H1 (cell line): ENCODE data around the gene WFIKKN1. TPM values are rescaled to one million over a fixed set of nuclear protein-coding genes. Genes with fewer than 3 reads are reported as not detected.

Experiments used
- EGR1 ChIP-seq: IDR thresholded peaks from 2 replicates; pipeline ENCODE4 v1.6.1; 2011; ENCODE audit warnings: low read depth, low read length, borderline replicate concordance
- EP300 ChIP-seq, 2 experiments: IDR thresholded peaks; 1 replicate in 1 of 2; 2 replicates in 1 of 2; pipeline ENCODE4 v1.6.1; 2011 to 2012; ENCODE audit warnings: low read depth in 2 of 2, low read length in 2 of 2, mild to moderate bottlenecking in 2 of 2, borderline replicate concordance in 1 of 2, inconsistent platforms in 1 of 2, moderate library complexity in 1 of 2
- NANOG ChIP-seq: IDR thresholded peaks from 2 replicates; pipeline ENCODE4 v1.6.1; 2011; ENCODE audit warnings: low read length, low read depth, mild to moderate bottlenecking, inconsistent platforms; ENCODE audit not compliant: insufficient read depth, poor library complexity, severe bottlenecking
- SIX5 ChIP-seq: IDR thresholded peaks from 2 replicates; pipeline ENCODE4 v1.6.1; 2011; ENCODE audit warnings: mild to moderate bottlenecking, low read depth, low read length
- TCF12 ChIP-seq: IDR thresholded peaks from 2 replicates; pipeline ENCODE4 v1.6.1; 2011; ENCODE audit warnings: low read depth, mild to moderate bottlenecking, low read length
- polyA plus RNA-seq, 7 experiments: library from polyadenylated mRNA; depleted of rRNA in 3 of 7; stranded (reverse) in 5 of 7; unstranded in 2 of 7; fragments of >200 nt in 5 of 7; fragments of 200-250 nt in 2 of 7; gene quantifications; 1 replicate in 5 of 7; 2 replicates in 1 of 7; 4 replicates in 1 of 7; pipeline versions ENCODE4 v1.2.1 to v1.2.3, GENCODE V29; 2011 to 2013; ENCODE audit warnings: missing spikeins in 2 of 7, mixed read lengths in 2 of 7
- total RNA-seq: library from RNA; stranded (reverse); fragmentation: NEBNext Ultra II Directional; extraction: Animal tissue kit (Norgen Biotek cat#: 25700); gene quantifications from 2 replicates; pipeline ENCODE4 v1.2.1, GENCODE V29; 2021
- TF ChIP-seq, protein P1 (sequence below): IDR thresholded peaks from 2 replicates; pipeline ENCODE4 v1.6.1; 2012; ENCODE audit warnings: low read length, inconsistent platforms

The WFIKKN1 gene
- total and polyA plus RNA-seq, 2 of the 8 experiments (the other 6 are each of a cell fraction or from before 2014, with no cell fraction given) = 11.4 to 15.8 TPM

- peak; percentile 35 for TF ChIP-seq NANOG
- TF ChIP-seq SIX5 = no peak
- TF ChIP-seq EP300 (IDR thresholded peaks at IDR 0.05; ENCODE audit: borderline replicate concordance in 1 of 2, low read depth in 2 of 2, low read length in 2 of 2) = peak in 1 of 2 experiments; percentile 82; a peak in 1 of 3 replicates
- TF ChIP-seq, protein P1, sequence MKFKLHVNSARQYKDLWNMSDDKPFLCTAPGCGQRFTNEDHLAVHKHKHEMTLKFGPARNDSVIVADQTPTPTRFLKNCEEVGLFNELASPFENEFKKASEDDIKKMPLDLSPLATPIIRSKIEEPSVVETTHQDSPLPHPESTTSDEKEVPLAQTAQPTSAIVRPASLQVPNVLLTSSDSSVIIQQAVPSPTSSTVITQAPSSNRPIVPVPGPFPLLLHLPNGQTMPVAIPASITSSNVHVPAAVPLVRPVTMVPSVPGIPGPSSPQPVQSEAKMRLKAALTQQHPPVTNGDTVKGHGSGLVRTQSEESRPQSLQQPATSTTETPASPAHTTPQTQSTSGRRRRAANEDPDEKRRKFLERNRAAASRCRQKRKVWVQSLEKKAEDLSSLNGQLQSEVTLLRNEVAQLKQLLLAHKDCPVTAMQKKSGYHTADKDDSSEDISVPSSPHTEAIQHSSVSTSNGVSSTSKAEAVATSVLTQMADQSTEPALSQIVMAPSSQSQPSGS = 0 out of 2 replicates have a peak, but pooled peaks have one; percentile 30
- 0 out of 2 replicates have a peak, but pooled peaks have one; percentile 26 for TF ChIP-seq TCF12
- TF ChIP-seq EGR1 = peak; percentile 95
These were observed 37.2 kb downstream of the WFIKKN1 start, which contains the start of gene RHOT2 (continued) for GRCh38 chr16:667780-668518.
